Activated CD4-positive, alpha-beta T cell treated with anti-CD3 and anti-CD28 coated beads for 1 hour (primary cell): ENCODE data around the gene CIT.
"Not testable (repeated sequence)": the region's sequence is repeated elsewhere in the genome, so short reads cannot be mapped to it uniquely, and the experiment has no call there.

Experiments
- DNase-seq: peaks from one replicate; pipeline ENCODE4 v3.0.0-alpha.2; 2020

CIT gene

DNA sequence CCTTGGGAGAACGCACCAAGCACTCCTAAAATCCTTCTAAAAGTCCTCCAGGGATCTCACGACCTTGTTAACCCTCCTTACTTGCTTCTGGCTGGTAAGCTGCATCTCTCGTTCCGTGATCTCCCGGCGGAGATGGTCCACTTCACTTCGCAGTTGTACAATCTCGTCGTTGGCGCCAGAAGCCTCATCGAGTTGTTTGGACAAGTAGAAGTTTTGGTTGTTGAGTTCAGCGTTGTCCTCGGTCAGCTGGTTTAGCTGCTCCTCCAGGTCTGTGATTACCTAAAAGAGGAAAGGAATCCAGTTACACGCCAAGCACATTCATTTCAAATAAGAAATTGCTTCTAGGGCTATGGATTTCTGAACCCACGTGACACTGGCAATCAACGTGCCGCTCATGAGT is 142.0 kb downstream of the CIT start:
- no peak for DNase-seq

DNA sequence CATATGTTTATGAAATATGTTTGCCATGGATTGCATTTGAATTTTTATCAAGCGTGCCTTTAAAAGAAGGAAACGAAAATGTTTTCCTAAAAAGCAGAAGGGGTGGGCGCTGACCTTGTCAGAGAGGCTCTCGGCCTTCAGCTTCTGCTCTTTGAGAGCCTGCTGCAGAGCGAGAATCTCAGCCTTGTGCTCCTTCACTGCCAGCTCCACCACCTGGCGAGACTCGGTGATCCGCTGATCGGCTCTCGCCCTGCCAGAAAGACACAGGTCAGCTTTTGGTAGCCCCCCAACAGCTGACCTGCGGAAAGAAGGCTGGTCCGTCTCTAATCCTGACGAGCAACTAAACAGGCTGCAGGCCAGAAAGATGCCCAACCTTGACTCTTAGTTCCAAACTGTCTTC is 146.7 kb downstream of the CIT start:
- no peak for DNase-seq

DNA sequence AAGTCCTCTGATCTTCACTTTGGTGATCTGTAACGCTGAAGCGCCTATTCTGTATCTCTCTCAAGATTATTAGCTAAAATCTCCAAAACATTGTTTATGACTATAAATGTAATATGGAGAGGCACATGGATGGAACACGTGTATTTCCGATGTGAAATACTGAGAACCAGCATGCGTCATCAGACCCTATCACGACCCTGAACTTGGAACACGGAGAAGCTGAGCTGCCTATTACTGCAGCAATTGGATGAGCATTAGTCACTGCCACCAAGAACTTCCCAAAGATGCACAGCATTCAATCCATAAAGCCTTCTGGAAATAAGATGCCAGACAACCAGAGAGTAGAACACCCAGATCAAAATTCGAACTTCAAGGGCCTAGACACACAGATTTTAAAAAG is 147.2 kb downstream of the CIT start:
- DNase-seq, result no peak

DNA sequence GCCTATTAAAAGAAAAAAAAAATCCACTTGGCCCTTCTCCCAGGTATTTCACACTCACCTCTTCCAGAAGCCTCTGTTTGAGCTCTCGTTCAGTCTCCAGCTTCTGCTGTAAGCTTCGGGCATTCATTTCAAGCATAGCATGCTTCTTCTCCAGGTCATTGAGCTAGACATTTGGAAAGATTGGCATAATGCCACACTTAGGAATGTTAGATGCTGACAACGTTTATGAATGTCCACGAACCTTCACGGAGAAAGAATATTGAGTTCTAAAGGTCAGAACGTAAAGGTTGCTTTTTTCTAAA is 148.7 kb downstream of the CIT start:
- DNase-seq, result no peak

DNA sequence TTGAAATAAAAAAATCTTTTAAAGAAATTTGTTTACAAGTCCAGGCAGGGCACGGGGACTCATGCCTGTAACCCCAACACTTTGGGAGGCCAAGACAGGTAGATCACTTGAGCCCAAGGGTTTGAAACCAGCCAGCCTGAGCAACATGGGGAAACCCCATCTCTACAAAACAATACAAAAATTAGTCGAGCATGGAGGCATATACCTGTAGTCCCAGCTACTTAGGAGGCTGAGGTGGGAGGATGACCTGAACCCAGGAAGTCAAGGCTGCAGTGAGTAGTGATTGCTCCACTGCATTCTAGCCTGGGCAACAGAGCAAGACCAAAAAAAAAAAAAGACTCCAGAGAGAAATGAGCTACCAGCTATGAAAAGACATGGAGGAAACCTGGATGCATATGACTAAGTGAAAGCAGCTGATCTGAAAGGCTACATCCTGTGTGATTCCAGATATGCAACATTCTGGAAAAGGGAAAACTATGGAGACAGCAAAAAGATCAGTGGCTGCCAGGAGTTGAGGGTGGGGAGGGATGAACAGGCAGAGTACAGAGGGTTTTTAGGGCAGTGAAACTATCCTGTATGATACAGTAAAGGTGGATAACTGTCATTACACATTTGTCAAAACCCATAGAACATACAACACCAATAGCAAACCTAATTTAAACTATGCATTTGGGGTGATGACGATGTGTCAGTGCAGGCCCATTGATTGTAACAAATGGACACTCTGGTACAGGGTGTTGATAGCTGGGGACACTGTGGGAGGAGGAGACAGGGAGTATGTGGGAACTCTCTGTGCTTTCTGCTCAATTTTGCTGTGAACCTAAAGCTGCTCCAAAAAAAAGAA is 149.3 kb downstream of the CIT start:
- DNase-seq, result no peak

DNA sequence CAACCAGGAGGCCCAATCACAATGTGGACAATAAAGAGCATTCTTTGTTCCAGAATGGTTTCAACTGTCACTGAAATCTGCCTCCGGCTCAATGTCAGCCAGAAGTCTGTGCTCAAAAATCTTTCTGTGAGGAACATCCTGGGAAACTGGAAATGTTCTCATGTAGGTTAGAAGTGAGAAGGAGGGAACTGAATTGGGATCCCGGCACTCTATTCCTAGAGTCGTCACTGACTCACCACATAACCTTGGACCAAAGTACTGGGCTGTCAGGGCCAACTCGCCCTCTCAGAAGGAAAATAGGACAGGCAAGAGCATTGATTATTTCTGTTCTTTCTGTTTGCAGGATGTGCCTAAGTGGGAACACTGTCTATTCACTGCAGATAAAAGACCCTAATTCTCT is 151.6 kb downstream of the CIT start:
- DNase-seq, result no peak

DNA sequence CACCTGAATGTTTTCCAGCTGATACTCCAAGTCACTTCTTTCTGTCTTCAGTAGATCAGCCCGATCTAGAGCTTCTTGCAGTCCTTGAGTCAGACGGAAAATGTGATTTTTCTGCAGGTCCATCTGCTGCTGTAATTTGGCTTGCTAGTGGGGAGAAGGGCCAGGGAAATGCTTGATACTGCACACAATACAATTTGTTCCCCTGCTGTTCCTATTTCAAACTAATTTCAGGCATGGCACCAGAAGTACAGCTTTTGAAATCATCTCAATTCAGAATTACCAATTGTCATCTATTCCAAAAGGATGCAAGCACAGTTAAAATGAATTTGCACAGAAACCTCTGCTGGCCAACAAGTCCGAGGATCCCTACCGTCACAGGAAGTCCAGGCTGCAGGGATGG is 155.8 kb downstream of the CIT start:
- no peak for DNase-seq

DNA sequence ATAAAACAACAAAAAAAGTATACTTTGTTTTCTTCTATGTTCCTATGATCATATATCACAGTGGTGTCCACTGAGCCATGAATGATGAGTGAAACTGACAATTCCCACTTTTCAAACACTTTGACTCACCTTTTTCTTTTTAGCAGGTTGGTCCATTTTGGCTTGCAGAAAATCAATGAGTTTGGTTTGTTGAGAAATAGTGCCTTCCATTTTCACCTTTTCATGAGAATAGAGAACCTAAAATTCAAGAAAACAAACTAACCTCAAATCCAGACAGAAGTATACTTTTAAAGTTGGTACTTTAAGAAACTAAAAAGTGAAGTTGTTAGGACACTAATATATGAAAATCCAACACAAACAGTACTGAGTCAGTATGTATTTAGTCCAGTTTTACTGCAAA is 156.8 kb downstream of the CIT start:
- DNase-seq, result no peak

DNA sequence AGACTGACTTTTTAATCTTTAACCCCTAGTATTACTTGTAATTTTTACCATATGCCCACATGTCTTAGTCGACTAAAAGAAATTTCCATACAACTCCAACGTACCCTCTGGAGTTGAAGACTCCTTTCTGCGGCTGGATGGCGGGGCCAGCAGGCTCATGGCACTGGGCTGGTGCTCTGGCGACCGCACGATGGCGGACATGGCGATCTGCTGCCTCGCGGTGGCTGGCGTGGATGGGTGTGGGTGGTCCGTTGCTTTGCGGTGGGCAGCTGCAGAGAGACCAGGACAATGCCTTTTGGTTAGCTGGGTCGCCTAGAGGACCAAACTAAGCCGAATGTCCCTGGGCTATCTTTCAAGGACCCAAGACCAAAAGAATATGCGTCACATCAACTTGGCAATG is 159.0 kb downstream of the CIT start:
- no peak for DNase-seq

DNA sequence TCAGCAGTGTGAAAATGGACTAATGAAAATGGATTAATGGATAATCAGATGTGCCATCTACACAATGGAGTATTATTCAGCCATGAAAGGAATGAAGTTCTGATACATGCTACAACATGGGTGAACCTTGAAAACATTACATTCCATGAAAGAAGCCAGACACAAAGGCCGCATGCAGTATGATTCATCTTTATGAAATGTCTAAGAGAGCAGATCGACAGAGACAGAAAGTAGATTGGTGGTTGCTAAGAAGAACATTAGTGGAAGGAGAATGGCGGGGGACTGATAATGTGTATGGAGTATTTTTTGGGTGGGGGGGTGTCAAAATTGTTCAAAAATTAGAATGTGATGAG is 161.9 kb downstream of the CIT start:
- DNase-seq, result no peak

DNA sequence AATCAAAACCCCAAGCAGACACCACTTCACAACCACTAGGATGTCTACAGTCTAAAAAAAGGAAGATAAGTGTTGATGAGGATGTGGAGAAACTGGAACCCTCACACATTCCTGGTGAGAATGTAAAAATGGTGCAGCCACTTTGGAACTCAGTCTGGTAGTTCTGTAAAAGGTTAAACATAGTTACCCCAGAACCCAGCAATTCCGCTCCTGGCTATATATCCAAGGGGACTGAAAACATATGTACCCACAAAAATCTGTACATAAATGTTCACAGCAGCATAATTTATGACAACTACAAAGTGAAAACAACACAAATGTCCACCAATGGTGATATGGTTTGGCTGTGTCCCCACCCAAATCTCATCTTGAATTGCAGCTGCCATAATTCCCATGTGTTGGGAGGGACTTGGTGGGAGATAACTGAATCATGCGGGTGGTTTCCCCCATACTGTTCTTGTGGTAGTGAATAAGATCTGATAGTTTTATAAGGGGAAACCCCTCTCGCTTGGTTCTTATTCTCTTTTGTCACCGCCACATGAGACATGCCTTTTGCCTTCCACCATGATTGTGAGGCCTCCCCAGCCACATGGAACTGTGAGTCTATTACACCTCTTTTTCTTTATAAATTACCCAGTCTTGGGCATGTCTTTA is 162.4 kb downstream of the CIT start:
- DNase-seq, result no peak

DNA sequence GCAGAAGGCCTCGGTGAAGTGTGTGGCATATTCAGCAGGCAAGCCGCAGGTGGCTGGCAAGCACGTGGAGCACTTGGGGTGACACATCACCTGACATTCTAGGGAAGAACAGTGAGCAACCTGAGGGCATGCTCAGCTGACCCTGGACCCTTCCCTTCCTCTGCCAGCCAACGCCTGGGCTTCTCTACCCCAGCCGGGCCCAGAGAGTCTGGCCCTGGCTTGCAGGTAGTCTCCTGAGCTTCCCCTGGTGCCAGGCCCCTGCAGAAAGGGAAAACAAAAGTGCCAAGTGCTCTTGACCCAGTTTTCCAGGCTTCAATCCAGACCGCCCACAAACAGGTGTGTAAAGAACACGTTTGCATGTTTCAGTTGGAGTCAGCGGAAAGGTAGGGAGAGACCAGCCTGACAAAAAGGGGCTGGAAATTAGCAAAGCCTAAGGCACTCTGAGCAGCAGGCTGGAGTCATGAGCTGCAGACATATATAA is 163.5 kb downstream of the CIT start:
- DNase-seq, result no peak

DNA sequence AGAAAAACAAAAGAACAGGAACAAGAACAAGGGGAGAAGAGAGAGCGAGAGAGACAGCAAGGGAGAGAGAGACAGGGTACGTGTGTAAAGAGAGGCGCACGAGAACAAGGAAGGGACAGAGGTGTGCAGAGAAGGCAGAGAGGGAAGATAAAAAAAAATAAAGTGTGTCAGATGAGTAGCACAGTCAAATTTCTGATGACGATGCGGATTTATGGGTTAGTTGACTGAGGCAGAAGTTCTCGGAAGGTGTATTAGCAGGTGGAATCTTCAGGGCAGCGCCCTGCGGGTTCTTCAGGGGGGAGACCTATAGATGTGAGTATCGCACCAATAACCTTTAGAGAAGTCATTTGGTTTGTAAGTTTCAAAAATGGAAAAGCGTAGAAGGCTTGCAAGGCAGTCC is 164.4 kb downstream of the CIT start:
- no peak for DNase-seq

DNA sequence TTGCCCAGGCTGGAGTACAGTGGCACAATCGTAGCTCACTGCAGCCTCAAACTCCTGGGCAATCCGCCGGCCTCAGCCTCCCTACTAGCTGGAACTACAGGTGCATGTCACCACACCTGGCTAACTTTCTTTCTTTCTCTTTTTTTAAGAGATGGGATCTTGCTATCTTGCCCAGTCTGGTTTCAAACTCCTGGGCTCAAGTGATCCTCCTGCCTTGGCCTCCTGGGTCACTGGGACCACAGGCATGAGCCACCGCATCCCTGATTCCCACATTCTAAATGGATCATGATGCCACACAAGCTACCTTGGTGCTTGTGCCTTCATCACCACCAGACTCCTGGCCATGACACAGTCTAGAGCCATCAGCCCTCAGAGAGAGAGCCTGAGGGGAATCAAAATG is 165.4 kb downstream of the CIT start:
- DNase-seq, result no peak

DNA sequence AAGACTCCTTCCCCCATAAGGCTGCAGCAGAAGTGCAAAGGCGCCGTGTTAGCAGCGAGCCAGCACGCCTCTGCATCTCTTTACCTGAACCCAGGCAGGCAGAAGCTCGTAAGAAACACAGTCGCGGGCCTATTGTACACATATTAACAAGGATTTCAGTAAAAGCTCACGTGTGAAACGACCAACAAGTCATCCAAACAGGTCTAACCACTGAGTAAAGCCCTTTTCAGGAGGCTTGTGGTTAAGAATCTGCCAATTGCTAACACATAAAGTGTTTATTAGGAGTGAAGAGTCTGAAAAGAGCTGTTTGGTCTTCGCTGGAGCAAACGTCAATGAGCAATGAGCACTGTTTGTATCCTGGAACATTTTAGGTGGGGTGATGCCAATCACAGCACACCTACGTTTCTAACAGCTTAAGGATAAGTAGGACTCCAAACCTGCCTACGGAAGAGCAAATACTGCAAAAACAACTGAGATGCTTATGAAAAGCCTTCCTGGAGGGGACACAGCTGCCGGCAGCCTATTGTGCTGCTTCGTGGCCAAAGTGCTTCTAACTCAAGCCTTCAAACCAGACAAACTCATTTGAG is 166.1 kb downstream of the CIT start:
- DNase-seq, result no peak

DNA sequence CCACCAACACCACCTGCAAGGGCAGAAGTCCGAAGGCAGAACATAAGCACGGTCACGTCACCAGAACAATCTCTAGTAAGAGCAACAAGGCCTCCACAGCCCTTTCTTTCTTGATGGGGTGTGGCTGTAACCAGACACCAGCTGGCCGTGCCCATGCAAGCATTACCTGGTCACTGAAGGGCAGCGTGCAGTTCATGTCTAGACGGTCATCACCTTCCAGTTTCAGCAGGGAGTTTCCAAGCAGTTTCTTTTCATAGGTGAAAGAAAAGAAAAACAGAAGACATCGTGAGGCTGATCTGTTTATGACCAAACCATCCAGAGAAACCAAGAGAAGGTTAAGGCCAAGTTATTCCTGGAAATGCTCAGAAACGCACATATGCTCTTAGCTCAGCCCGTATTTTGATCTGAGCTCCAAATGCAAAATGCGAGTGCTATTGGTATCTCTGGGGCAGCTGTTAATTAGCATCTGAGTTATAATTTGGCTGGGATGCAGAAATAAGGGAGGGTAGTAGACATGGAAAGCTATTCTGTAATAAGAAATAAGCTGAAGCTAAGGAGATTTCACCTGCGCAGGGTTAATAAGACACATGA is 166.7 kb downstream of the CIT start:
- no peak for DNase-seq

DNA sequence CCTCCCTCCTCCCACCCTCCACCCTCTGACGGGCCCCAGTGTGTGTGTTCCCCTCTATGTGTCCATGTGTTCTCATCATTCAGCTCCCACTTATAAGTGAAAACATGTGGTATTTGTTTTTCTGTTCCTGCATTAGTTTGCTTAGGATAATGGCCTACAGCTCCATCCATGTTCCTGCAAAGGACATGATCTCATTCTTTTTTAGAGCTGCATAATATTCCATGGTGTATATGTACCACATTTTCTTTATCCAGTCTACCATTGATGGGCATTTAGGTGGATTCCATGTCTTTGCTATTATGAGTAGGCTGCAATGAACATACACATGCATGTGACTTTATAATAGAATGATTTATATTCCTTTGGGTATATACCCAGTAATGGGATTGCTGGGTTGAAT is 170.7 kb downstream of the CIT start:
- not testable (repeated sequence) for DNase-seq

DNA sequence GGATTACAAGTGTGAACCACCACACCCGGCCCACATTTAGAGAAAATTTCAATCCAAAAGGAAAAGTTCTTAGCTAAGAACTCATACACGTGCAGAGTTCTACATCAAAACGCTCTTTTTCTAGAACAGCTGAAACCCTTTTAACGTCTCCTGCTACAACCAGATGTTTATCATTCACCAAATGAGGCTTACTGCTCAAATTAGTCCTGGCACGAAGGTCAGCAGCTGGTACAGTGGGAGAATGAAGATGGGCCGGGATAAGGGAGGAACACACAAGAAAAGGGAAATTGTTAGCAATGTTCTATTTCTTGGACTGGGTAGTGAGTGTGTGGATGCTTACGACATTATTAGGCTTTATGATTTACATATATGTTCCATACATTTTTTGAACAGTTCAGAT is 171.9 kb downstream of the CIT start:
- DNase-seq, result no peak

DNA sequence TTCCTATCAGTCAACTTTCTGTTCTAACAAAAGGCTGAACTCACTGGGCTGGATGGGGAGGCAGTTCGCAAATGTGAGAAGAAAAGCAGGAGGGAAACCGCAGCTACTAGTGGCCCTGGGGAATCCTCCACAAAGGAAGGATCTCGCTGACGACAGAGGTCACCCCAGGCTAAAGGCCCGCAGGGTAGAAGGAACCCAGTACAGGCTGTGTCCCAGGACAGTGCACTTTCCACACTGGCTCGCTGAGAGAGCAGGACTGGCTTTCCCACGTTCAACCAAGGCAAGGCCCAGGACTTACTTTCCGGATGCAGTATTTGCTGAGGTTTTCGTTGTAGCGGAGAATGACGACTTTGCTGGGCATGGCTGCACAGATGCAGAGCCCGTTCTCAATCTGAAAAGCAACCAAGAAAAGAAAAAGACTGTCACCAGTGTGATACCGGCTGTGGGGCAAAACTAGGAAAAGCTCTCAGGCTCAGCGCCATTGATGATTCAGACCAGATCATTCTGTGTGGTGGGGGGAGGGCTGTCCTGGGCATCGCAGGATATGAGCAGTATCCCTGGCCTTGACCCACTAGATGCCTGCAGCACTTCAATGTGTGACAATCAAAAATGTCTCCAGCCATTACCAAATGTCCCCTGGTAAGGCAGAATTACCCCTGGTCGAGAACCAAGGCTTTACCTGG is 172.9 kb downstream of the CIT start:
- DNase-seq, result no peak

DNA sequence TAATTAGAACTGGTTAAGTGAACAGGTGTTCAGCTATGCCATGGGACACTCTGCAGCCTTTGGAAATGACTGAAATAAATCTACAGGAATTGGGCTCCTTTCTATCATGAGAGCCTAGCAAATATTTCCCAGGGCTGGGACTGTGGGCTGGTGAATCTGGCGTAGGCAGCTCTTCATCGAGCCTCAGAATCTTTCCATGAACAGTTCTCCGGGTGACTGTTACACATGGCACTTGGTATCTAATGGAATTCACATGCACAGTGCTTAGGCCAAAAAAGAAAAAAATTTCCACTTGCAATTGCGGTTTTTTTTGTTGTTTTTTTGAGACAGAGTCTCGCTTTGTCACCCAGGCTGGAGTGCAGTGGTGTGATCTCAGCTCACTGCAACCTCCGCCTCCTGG is 177.0 kb downstream of the CIT start:
- DNase-seq, result no peak

DNA sequence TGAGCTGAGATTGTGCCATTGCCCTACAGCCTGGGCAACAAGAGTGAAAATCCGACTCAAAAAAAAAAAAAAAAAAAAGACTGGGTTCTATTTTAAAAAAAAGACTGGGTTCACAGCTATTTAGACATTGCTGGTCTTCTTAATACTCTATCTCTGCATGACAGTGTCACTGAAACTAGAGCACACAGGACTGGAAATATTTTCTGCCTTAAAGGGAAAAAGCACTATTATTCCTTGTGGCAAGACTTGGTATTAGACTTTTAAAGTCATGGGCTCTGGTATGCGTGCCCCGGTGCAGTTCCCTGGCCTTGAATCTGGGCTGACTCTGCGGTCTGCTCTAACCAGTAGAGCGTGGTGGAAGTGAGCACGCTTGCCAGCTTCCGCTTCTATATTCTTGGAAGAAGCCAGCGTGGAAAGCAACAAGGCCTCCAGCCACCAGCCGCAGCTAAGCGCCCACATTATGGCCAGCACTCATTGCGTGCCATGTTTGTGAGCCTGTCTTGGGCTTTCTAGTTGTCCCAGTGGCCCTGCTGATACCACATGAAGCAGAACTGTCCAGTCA is 177.8 kb downstream of the CIT start:
- no peak for DNase-seq

DNA sequence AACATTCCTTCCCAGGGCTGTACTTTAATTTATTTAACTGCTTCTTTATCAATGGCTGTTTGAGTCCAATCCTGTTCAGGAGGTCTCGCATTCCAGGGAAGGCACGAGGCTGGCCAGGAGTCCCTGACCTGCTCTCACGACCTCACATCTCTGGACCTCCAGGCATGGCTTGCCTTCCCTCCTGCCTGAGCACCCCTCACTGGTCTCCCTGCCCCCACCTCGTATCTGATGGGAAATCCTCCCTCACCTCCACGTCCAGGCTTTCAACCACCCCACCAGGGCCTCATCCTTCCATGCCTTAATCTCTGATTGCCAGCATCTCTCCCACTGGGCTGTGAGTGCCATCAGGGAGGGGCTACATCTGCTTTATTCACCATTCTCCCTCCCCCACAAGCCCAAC is 180.2 kb downstream of the CIT start:
- no peak for DNase-seq

DNA sequence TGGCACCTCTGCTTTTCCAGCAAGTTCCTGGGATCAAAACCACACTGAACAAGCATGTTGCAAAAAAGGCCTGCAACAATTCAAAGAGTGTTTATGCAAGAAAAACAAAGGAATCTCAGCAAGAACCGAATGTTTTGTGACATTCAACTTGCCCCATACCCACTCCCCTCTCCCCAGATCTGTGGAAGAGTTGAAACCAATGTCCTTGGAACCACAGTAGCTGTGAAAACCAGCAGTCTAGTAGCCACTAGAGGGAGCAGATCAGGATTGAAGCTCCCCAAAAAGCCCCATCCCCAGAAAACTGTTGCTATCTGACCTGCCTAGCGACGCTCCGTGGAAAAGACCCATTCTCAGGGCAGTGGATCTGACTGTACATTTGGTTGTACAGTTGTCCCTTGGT is 182.1 kb downstream of the CIT start:
- no peak for DNase-seq
